GM19397 (cell line): ENCODE data around the gene COX6A2.
"Not testable (repeated sequence)": the region's sequence is repeated elsewhere in the genome, so short reads cannot be mapped to it uniquely, and the experiment has no call there.

Experiments
- ATAC-seq: cut with Tn5 transposase; IDR thresholded peaks from one replicate; pipeline ENCODE4 v1.9.1; 2021; ENCODE audit warnings: mild to moderate bottlenecking, moderate library complexity; ENCODE audit not compliant: unreplicated experiment

The COX6A2 gene

DNA sequence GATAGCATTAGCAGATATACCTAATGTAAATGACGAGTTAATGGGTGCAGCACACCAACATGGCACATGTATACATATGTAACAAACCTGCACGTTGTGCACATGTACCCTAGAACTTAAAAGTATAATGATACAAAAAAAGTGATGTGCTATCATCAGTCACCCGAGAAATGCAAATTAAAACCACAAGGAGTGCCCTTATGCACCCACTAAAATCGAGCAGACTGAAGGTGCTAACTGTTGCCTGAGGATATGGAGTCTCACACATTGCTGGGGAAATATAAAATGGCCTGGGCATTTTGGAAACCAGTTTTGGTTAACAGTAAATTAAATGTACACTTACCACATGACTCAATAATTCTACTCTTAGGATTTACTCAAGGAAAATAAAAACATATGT, 10.9 kb upstream of the COX6A2 start:
- ATAC-seq = not testable (repeated sequence)

DNA sequence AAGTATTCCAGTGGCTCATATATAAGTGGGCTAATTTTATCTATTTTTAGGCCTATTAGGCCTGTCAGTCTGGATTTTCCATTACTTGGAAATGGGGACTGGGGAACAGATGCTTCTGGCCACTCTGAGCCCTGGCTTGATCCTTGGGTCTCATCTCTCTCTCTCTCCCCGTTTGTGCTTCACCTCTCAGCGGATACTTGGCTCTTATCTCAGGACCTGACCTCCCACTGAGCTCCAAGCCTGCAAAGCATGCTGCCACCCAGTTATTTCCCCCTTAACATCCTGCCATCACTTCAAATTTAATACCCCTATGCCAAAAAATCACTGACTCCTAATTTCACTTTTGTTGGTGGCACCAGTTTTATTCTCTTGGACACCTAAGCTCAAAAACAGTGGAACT, 10.3 kb upstream of the COX6A2 start:
- ATAC-seq = no peak

DNA sequence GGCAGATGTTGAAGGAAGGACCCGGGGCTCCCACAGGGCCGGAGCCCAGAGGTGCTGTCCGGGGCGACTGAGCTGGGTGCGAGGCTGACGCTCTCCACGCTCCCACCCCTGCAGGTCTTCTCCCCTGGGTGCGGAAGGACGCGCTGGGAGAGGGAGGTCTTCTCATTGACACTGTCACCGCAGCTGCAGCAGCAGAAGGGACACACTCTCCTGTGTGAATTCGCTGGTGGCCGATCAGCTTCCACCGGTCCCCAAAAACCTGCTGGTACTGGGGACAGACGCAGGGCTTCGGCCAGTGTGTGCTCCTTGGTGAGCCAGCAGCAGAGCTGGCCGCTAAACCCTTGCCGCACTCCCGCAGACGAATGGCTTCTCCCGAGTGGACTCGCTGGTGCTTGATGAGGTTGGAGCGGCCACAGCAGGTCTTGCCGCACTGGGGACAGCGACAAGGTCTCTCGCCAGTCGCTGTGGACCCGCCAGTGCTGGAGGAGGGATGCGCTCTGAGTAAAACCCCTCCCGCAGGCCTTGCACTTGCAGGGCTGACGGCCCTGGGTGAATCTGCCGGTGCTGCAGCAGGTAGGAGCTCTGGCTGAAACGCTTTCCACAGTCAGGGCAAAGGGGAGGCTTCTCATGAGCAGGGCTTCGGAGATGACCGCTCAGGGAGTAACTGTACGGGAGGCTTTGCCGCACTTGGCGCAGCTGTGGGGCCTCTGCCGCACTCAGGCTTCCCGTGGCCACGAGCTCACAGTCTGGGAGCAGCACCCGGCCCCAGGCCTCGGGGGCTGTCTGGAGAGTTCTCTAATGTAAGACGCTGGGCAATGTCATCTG, 8.3 kb upstream of the COX6A2 start:
- ATAC-seq = no peak

DNA sequence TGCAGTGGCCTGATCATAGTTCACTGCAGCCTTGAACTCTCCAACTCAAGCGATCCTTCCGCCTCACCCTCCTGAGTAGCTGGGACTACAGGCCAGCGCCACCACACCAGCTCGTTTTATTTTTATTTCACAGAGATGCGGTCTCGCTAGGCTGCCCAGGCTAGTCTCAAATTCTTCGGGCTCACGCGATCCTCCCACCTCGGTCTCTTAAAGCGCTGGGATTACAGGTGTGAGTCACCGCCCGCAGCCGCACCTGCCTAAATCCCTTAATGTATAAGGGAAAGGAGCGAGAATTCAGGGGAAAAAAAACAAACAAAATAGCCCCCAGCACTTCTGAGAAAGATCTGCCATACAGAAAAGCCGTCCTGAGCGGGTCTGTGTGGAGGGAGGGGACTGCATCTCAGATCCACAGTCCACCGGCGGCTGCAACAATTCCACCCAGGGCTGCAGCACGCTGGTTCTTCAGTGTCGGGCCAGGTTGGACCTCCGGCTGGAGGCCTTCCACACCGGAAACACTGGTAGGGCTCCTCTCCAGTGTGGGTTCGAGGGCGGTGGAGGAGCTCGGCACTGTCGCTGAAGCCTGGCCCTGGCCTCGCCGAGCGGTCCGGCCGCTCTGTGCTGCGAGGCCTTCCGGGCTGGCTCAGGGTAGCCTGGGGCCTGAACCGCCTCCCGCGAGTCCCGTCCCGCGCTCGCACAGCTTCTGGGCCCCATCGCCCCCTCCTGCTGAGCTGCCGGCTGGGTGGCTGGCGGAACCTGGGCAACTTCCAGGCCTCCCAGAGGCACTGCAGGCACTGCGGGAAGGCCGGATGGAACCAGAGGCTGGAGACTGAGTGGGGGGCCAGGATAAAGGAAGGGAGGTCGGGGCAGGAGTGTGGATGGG, 7.4 kb upstream of the COX6A2 start:
- ATAC-seq = no peak

DNA sequence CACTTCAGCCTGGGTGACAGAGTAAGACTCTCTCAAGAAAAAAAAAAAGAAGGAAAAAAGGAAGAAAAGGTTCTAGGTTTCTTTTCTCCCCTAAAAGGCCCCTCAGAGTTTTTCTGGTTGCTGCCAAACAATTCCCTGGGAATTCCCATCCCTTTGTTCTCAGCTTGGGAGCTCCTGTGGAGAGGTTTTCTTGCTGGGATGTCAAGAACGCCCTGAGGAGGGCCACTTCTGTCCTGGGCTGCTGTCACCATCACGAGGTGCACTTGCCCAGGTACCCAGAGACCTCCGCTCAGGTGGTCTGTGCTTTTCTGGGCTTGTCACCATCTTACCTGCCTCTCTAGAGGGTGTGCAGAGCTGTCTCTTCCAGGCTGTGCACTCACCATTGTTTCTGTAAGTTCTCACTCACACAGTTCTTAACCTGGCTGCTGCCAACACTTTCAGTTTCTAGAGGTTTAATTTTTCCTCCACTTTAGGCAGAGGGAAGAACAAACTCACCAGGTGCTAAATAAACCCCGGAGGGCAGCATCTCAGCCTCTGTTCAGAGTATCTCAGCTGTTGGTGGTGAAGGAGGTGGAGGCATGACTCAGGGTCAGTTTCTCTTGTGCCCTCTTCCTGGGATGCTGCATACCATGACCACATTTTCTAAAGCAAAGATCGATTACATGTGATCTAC, 2.4 kb upstream of the COX6A2 start:
- no peak for ATAC-seq

DNA sequence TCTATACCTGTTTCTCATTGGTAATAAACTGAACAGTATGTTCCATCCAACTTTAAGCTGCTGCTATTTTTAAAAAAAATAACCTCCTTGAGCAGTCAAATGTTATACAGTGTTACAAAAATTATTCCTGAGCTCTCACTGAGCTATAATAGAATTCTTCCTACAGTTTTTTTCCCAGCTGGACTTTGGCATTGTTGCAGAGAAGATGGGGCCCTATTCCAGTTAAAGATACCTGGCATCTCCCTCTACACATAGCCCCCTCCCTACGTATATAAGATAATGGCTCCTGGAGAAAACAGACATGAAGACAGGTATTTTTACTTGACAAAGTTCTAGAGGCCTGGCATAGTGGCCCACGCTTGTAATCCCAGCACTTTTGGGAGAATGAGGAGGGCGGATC, 1.6 kb upstream of the COX6A2 start:
- no peak for ATAC-seq

DNA sequence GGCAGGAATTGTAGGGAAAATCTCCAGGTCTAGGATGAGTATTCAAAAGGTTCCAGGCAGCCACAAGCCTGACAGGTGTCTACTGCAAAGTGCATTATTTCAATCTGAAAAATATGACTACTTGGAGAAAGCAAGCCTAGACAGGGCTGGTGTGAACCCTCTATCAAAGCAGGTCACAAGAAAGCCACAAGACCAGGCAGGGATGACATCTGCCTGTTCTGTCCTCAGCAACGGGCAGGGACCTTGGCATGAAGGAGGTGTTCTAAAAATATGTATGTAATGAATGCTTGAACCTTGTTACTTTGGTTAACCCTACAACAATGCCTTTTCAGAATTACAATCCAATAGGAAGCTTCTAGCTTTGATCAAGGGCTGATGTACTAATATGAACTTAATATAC, 1.2 kb upstream of the COX6A2 start:
- no peak for ATAC-seq

DNA sequence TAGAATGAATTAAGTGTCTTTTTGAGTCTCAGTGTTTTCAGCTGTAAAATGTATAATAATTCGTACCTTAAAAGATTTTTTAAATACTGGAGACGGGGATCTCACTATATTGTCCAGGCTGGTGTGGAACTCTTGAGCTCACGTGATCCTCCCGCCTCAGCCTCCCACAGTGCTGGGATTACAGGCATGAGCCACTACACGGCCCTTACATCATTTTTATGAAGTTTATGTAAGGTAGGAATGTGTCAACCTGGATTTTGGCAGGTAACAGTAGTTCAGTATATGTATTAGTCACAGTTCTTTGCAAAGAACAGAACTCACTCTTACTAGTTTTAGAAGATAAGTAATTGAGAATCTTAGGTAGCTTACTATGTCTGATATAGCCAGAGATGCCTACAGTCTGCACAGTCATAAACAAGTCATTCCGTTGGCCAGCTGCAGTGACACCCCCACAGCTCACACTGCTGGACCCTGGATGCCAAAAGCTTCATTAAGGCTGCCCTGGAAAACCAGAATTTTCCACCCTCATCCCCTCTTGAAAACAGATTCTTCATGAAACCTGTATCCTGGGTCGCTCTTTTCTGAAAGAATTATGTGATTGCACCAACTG, 583 bp upstream of the COX6A2 start:
- ATAC-seq = no peak

DNA sequence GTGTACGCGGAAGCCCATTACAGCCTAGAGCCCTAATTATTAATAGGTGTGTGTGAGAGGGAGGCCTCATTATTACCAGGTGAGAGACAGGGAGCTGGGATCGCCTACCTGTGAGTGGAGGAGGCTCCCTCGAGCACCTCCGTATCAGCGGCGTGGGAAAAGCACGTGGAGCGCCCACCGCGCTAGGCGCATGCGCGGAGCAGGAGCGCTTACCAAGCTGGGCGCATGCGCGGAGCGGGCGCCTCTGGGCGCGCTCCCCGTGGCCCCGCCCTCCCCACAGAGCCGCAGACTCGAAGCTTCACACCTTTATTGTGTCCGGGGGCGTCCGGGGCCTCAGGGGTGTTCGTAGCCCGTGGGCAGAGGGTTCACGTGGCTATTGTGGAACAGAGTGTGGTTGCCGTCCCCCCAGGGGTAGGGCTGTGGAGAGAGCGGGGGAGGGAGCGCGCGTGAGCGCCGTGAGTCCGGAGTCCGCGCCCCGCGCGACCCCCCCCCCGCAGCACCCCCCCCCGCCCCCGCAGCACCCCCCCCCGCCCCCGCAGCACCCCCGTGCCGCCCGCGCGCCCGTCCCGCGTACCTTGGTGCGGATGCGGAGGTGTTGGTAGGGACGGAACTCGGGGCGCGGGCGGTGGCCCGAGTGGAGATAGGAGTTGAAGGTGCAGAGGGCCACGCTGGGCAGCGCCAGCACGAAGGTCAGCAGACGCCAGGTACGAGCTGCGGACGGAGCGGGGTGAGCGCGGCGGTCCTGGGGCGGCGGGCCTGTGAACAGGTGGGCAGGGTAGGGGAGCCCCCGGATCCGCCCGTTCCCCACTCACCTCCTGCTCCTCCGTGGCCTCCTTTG, 500 bp downstream of the COX6A2 start:
- no peak for ATAC-seq

DNA sequence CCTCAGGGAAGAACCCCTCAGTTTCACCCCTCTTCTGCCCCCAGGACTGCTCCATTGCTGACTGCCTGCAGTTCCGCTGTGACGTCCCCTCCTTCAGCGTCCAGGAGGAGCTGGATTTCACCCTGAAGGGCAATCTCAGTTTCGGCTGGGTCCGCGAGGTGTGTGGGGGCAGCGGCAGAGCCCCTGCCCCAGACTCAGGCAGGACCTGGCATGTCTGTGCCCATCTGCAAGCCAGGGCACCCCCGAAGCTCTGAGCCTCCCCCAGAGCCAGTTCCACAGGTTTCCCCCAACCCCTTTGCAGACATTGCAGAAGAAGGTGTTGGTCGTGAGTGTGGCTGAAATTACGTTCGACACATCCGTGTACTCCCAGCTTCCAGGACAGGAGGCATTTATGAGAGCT, 4.4 kb downstream of the COX6A2 start:
- ATAC-seq = no peak

DNA sequence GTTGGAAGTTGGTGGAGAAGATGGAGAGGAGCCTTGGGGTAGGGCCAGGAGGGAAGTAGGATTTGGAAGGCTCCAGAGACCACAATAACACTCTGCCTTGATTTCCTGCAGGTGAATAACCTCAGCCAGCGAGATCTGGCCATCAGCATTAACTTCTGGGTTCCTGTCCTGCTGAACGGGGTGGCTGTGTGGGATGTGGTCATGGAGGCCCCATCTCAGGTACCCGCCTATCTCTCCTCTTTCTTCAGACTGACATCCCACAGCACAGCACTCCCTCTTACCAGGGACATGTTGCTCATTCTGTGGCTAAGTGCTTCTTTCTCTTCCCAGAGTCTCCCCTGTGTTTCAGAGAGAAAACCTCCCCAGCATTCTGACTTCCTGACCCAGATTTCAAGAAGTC, 4.9 kb downstream of the COX6A2 start:
- no peak for ATAC-seq

DNA sequence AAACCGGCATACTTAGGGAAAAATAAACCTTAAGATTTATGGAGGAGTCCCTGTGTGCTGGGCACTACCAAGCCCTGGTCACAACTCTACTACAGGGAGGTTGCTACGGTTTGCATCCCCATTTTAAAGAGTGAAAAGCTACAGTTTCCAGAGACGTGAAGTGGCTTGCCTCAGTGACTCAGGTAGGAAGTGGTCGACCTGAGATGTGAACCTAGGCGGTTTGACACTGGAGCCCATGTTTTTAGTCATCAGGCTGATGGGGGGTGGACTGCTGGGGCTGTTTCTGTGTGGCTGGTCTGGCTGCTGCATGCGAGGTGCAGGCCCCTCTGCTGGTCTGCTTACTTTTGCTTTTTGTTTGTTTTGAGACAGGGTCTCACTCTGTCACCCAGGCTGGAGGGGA, 6.6 kb downstream of the COX6A2 start:
- ATAC-seq = no peak

DNA sequence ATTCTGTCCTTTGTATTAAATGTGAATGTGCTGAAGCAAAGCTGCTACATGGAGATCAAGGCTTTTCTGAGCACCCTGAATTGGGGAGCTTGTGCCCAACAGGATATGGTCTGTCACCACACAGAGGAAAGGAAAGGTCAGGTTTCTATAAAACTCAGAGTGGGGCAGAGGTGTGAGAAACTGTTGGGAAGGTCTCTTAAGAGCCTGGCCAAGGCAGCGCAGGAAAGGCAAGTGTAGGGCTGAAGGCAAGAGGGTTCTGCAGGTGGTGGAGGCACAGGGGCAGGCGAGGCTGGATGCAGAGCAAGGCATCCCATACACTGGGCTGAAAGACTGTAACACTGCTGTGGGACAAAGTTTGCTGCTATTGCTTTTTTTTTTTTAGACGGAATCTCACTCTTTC, 8.1 kb downstream of the COX6A2 start:
- no peak for ATAC-seq

DNA sequence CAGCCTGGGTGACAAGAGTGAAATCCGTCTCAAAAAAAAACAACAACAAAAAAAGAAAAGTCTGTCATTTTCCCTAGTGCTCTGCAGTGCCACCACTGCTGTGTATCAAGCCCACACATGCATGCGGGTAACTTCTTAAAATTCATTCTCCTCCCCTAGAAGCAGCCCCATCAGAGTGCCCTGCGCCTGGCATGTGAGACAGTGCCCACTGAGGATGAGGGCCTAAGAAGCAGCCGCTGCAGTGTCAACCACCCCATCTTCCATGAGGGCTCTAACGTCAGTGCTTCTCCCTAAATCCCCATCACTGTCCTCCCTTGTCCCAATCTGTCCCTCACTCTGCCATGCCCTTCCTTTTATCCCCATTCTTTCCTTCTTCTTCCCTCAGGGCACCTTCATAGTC, 10.2 kb downstream of the COX6A2 start:
- ATAC-seq = no peak

DNA sequence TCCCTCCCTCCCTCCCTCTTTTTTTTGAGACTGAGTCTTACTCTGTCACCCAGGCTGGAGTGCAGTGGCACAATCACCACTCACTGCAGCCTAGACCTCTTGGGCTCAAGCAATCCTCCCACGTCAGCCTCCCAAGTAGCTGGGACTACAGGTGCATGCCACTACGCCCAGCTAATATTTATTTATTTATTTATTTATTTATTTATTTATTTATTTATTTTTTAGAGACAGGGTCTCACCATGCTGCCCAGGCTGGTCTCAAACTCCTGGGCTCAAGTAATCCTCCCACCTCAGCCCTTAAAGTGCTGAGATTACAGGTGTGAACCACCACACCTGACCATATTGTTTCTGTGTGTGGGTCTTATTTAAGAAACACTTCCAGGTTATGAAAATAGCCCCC, 11.1 kb downstream of the COX6A2 start:
- not testable (repeated sequence) for ATAC-seq

DNA sequence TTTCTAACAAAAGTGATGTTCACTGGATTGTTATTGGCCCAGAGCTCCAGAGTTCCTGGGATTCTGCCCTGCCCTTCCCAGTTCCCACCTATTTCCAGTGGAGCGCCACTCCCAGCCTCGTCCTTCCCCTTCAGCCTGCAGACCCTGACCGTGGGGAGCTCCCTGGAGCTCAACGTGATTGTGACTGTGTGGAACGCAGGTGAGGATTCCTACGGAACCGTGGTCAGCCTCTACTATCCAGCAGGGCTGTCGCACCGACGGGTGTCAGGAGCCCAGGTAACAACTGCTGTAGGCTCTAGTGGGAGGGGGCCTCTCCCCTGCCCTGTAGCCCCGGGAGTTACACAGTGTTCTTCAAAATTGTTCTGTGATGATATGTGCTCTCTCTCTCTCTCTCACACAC, 11.8 kb downstream of the COX6A2 start:
- ATAC-seq = no peak

DNA sequence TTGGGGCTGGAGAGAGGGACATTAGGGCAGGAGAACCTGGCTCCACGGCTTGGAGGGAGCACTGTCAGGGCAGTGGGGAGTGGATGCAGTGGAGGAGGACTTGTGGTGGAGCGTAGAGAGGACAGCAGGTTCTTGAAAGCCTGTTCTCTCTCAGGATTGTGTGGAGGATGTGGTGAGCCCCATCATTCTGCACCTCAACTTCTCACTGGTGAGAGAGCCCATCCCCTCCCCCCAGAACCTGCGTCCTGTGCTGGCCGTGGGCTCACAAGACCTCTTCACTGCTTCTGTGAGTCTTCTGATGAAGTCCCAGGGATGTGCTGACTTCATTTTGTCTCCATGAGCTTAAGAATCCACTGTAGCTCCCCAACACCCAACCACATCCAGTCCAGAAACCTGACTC, 13.5 kb downstream of the COX6A2 start:
- ATAC-seq = no peak

DNA sequence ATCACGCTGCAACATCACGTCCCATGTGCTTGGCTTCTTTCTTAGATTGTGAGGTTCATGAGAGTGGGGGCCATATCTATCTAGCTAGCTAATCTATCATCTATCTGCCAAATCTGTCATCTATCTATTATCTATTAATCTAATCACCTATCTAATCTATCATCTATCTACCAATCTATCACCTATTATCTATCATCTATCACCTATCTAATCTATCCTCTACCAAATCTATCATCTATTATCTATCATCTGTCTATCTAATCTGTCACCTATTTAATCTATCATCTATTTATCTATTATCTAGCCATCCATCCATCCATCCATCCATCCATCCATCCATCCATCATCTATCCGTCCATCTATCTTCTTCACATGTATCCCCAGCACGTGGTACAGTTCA, 14.2 kb downstream of the COX6A2 start:
- ATAC-seq = no peak

DNA sequence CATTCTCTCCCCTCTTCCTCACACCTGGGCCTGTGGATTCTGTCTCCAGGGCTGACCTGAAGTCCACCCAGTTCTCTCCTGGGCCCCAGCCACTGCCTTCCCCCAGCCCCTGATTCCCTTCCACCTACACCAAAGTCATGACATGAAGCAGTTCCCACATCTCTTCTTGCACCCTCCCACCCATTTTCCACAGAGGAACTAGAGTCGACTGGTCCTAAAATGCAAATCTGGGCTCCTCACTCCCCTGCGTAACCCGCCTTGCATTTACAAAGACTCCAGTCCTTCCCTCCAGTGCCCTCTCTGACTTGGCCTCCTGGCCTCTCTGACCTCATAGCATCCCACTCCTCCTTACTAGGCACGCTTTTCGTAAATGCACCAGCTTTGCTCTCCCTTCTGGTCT, 14.8 kb downstream of the COX6A2 start:
- ATAC-seq = no peak

DNA sequence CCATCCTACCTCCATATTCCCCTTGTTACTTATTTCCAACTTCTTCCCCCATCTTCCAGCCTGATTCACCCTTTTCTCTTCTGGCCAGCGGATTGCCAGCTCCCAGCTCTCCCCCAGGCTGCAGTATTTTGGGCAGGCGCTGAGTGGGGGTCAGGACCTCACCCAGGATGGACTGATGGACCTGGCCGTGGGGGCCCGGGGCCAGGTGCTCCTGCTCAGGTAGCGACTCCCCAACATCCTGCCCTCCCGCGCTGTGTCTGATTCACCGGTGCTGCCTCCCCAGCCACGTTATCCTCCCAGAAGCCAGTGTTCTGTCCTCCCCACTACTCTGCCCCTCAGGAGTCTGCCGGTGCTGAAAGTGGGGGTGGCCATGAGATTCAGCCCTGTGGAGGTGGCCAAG, 15.4 kb downstream of the COX6A2 start:
- no peak for ATAC-seq
